Astrocyte (in vitro differentiated cells and primary cell): Measurements from ENCODE around the gene MGAM2. TPM values are rescaled to one million over a fixed set of nuclear protein-coding genes. Genes with fewer than 3 reads are reported as not detected.
A peak's percentile ranks its signal among the peaks of the same experiment; 100 is the strongest.

Experiments used
- DNase-seq: peaks from one replicate; pipeline ENCODE4 v3.0.0-alpha.2; 2010; ENCODE audit warnings: low read depth
- FAIRE-seq: peaks from 2 replicates; lab custom pipeline; 2011; peaks lifted over from hg19 to GRCh38; lab: Jason Lieb, UNC
- H2AFZ ChIP-seq: 2 replicates; pipeline ENCODE4 v1.6.0; 2012; ENCODE audit warnings: low read depth, low read length, inconsistent platforms
- H3K27ac ChIP-seq: 2 replicates; pipeline ENCODE4 v1.5.1; 2011; ENCODE audit warnings: low read depth, low read length, inconsistent platforms
- H3K27me3 ChIP-seq: 2 replicates; pipeline ENCODE4 v1.6.0; 2011; ENCODE audit warnings: low read length, inconsistent platforms; ENCODE audit not compliant: insufficient read depth
- H3K36me3 ChIP-seq: 2 replicates; pipeline ENCODE4 v1.5.1; 2011; ENCODE audit warnings: low read length, inconsistent platforms; ENCODE audit not compliant: insufficient read depth
- H3K4me1 ChIP-seq: 2 replicates; pipeline ENCODE4 v1.5.1; 2011; ENCODE audit warnings: low read length, inconsistent platforms; ENCODE audit not compliant: insufficient read depth
- H3K4me2 ChIP-seq: 2 replicates; pipeline ENCODE4 v1.6.0; 2012; ENCODE audit warnings: low read length, inconsistent platforms
- H3K4me3 ChIP-seq: 2 replicates; pipeline ENCODE4 v1.5.1; 2011; ENCODE audit warnings: low read depth, mild to moderate bottlenecking, low read length, inconsistent platforms; ENCODE audit not compliant: insufficient read depth
- H3K79me2 ChIP-seq: 2 replicates; pipeline ENCODE4 v1.6.0; 2012; ENCODE audit warnings: mild to moderate bottlenecking, low read length, inconsistent platforms; ENCODE audit not compliant: insufficient read depth
- H3K9ac ChIP-seq: 2 replicates; pipeline ENCODE4 v1.6.0; 2012; ENCODE audit warnings: mild to moderate bottlenecking, low read length, inconsistent platforms
- H3K9me3 ChIP-seq: 2 replicates; pipeline ENCODE4 v1.5.1; 2012; ENCODE audit warnings: low read depth, mild to moderate bottlenecking, low read length, inconsistent platforms; ENCODE audit not compliant: insufficient read depth
- H4K20me1 ChIP-seq: 2 replicates; pipeline ENCODE4 v1.6.0; 2012; ENCODE audit warnings: low read length, inconsistent platforms; ENCODE audit not compliant: insufficient read depth
- H3K27ac Mint-ChIP-seq: one replicate; pipeline ENCODE4 v1.8.0; 2021; ENCODE audit warnings: mild to moderate bottlenecking, mixed read lengths; ENCODE audit not compliant: unreplicated experiment
- H3K27me3 Mint-ChIP-seq: one replicate; pipeline ENCODE4 v1.8.0; 2021; ENCODE audit warnings: low read depth, mixed read lengths; ENCODE audit not compliant: unreplicated experiment
- H3K36me3 Mint-ChIP-seq: one replicate; pipeline ENCODE4 v1.8.0; 2021; ENCODE audit warnings: low read depth, mixed read lengths; ENCODE audit not compliant: unreplicated experiment
- H3K4me1 Mint-ChIP-seq: one replicate; pipeline ENCODE4 v1.8.0; 2021; ENCODE audit warnings: low read depth, mixed read lengths; ENCODE audit not compliant: unreplicated experiment
- H3K4me3 Mint-ChIP-seq: one replicate; pipeline ENCODE4 v1.8.0; 2021; ENCODE audit warnings: mild to moderate bottlenecking, moderate library complexity, mixed read lengths; ENCODE audit not compliant: unreplicated experiment
- H3K9me3 Mint-ChIP-seq: one replicate; pipeline ENCODE4 v1.8.0; 2021; ENCODE audit warnings: mild to moderate bottlenecking, mixed read lengths; ENCODE audit not compliant: unreplicated experiment
- EZH2 ChIP-seq: IDR thresholded peaks from 2 replicates; pipeline ENCODE4 v1.6.1; 2012; ENCODE audit warnings: mild to moderate bottlenecking, low read length, inconsistent platforms; ENCODE audit not compliant: insufficient read depth
- total RNA-seq: library from RNA; stranded (reverse); gene quantifications from 2 replicates; pipeline ENCODE4 v1.2.1, GENCODE V29; 2021
- TF ChIP-seq, protein P1 (sequence below): IDR thresholded peaks from 2 replicates; pipeline ENCODE4 v1.5.1; 2011; ENCODE audit warnings: low read depth, mild to moderate bottlenecking, inconsistent platforms, low read length, moderate library complexity; ENCODE audit not compliant: insufficient read depth

Gene MGAM2
- total RNA-seq, 1 donor from 2014 or later = 0.05 TPM

DNA sequence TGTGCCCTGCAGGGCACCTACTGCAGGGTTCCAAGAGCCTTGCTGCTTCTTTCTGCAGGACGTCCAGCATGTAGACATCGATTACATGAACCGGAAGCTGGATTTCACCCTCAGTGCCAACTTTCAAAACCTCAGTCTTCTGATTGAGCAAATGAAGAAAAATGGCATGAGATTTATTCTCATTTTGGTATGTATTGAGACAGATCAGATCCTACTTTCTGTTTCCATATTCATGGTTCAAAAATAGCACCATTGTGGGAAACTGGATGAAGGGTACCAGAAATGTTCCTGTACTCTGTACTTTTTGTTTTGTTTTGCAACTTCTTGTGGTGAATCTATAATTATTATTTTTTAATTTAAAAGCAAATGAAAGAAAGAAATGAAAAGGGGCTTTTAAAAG is 64.1 kb downstream of the MGAM2 start:
- no peak overlapping the region for H3K9ac ChIP-seq
- no peaks in the 10 kb centered on the region for H3K36me3 ChIP-seq
- H2AFZ ChIP-seq = no peak overlapping the region
- no peaks in the 10 kb centered on the region for H3K27me3 ChIP-seq
- no peaks in the 10 kb centered on the region for H3K9me3 ChIP-seq
- TF ChIP-seq, protein P1, sequence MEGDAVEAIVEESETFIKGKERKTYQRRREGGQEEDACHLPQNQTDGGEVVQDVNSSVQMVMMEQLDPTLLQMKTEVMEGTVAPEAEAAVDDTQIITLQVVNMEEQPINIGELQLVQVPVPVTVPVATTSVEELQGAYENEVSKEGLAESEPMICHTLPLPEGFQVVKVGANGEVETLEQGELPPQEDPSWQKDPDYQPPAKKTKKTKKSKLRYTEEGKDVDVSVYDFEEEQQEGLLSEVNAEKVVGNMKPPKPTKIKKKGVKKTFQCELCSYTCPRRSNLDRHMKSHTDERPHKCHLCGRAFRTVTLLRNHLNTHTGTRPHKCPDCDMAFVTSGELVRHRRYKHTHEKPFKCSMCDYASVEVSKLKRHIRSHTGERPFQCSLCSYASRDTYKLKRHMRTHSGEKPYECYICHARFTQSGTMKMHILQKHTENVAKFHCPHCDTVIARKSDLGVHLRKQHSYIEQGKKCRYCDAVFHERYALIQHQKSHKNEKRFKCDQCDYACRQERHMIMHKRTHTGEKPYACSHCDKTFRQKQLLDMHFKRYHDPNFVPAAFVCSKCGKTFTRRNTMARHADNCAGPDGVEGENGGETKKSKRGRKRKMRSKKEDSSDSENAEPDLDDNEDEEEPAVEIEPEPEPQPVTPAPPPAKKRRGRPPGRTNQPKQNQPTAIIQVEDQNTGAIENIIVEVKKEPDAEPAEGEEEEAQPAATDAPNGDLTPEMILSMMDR = no peak
- no peak for TF ChIP-seq EZH2
- Mint-ChIP-seq H3K27ac (no peak overlapping the region), H3K4me1 (peaks cover 16% of the 10 kb centered on the region), H3K27me3 (no peaks in the 10 kb centered on the region), H3K4me3 (no peak overlapping the region), H3K9me3 (no peaks in the 10 kb centered on the region), H3K36me3 (no peaks in the 10 kb centered on the region)
- H3K4me2 ChIP-seq = no peak overlapping the region
- DNase-seq = no peak
- H3K4me1 ChIP-seq = no peaks in the 10 kb centered on the region
- no peaks in the 10 kb centered on the region for H3K79me2 ChIP-seq
- no peak overlapping the region for H3K27ac ChIP-seq
- H3K4me3 ChIP-seq = no peak overlapping the region
- no peak for FAIRE-seq
- H4K20me1 ChIP-seq = no peaks in the 10 kb centered on the region

DNA sequence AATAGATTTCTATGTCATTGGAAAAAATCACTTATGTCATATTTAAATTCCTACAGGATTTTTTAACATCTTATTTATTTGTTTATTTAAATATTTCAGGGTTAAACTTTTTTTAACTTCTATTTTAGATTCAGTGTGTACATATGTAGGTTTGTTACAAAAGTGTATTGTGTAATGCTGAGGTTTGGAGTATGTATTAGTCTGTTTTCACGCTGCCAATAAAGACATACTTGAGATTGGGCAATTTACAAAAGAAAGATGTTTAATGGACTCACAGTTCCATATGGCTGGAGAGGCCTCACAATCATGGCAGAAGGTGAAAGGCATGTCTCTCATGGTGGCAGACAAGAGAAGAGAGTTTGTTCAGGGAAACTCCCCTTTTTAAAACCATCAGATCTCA is 65.4 kb downstream of the MGAM2 start:
- TF ChIP-seq, protein P1 = no peak
- no peak for TF ChIP-seq EZH2

DNA sequence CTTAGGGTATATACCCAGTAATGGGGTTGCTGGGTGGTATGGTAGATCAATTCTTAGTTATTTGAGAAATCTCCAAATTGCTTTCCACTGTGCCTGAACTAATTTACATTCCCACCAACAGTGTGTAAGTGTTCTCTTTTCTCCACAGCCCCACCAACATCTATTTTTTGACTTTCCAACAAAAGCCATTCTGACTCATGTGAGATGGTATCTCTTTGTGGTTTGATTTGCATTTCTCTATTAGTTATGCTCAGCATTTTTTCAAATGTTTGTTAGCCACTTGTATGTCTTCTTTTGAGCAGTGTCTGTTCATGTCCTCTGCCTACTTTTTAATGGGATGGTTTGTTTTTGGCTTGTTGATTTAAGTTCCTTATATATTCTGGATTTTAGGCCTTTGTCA is 66.4 kb downstream of the MGAM2 start:
- DNase-seq = peak; percentile 69
- no peaks in the 10 kb centered on the region for H3K27me3 Mint-ChIP-seq
- H3K27ac ChIP-seq = no peak overlapping the region

More for the DNA sequence above, 65.4 kb downstream of the MGAM2 start:
- H3K27me3 ChIP-seq = no peaks in the 10 kb centered on the region
- H3K27me3 Mint-ChIP-seq = no peaks in the 10 kb centered on the region
- no peaks in the 10 kb centered on the region for H4K20me1 ChIP-seq
- H3K4me3 Mint-ChIP-seq = no peak overlapping the region
- DNase-seq (no peak), FAIRE-seq (no peak)
- H3K4me1 Mint-ChIP-seq = peaks cover 16% of the 10 kb centered on the region
- no peak overlapping the region for H3K27ac ChIP-seq
- no peaks in the 10 kb centered on the region for H3K36me3 Mint-ChIP-seq
- no peak overlapping the region for H2AFZ ChIP-seq
- no peaks in the 10 kb centered on the region for H3K9me3 ChIP-seq
- no peak overlapping the region for H3K27ac Mint-ChIP-seq
- no peaks in the 10 kb centered on the region for H3K79me2 ChIP-seq
- H3K4me1 ChIP-seq = no peaks in the 10 kb centered on the region
- no peak overlapping the region for H3K4me3 ChIP-seq
- no peaks in the 10 kb centered on the region for H3K36me3 ChIP-seq
- no peaks in the 10 kb centered on the region for H3K9me3 Mint-ChIP-seq
- no peak overlapping the region for H3K9ac ChIP-seq
- H3K4me2 ChIP-seq = no peak overlapping the region

More for the DNA sequence above, 66.4 kb downstream of the MGAM2 start:
- H3K4me2 ChIP-seq = no peak overlapping the region
- no peak for FAIRE-seq
- no peaks in the 10 kb centered on the region for H3K36me3 ChIP-seq
- H4K20me1 ChIP-seq = no peaks in the 10 kb centered on the region
- no peaks in the 10 kb centered on the region for H3K9me3 ChIP-seq
- no peaks in the 10 kb centered on the region for H3K9me3 Mint-ChIP-seq
- H3K4me3 ChIP-seq = no peak overlapping the region
- no peak overlapping the region for H3K4me3 Mint-ChIP-seq
- no peak overlapping the region for H3K27ac Mint-ChIP-seq
- H3K79me2 ChIP-seq = no peaks in the 10 kb centered on the region
- H3K4me1 ChIP-seq = no peaks in the 10 kb centered on the region
- H3K27me3 ChIP-seq = no peaks in the 10 kb centered on the region
- peaks cover 16% of the 10 kb centered on the region for H3K4me1 Mint-ChIP-seq
- H3K36me3 Mint-ChIP-seq = no peaks in the 10 kb centered on the region
- TF ChIP-seq, protein P1 = no peak
- TF ChIP-seq EZH2 = no peak
- no peak overlapping the region for H3K9ac ChIP-seq
- no peak overlapping the region for H2AFZ ChIP-seq
